Measurements from ENCODE around the gene MEF2C.

The MEF2C gene

GRCh38 chr5:88671106-88671504 lies 211.9 kb downstream of the MEF2C start:
- no peak for DNase-seq

- no peak for DNase-seq
These were observed 212.5 kb downstream of the MEF2C start for GRCh38 chr5:88670461-88670860.

- no peak for DNase-seq
These were observed 213.5 kb downstream of the MEF2C start for GRCh38 chr5:88669371-88670050.

GRCh38 chr5:88667496-88668201 lies 215.3 kb downstream of the MEF2C start:
- no peak for DNase-seq

Data from NK-92 treated with Interleukin-12 subunit alpha and Interleukin-12 subunit beta, amount 100 ng/mL, for 24 hours (cell line).